GM18511 (cell line): ENCODE results near the gene PLXDC2.
A peak's percentile ranks its signal among the peaks of the same experiment; 100 is the strongest.
"Not testable (repeated sequence)": the region's sequence is repeated elsewhere in the genome, so short reads cannot be mapped to it uniquely, and the experiment has no call there.

Experiments used
- ATAC-seq: cut with Tn5 transposase; IDR thresholded peaks from one replicate; pipeline ENCODE4 v1.9.1; 2021; ENCODE audit warnings: mild to moderate bottlenecking, moderate library complexity; ENCODE audit not compliant: unreplicated experiment

The PLXDC2 gene

DNA sequence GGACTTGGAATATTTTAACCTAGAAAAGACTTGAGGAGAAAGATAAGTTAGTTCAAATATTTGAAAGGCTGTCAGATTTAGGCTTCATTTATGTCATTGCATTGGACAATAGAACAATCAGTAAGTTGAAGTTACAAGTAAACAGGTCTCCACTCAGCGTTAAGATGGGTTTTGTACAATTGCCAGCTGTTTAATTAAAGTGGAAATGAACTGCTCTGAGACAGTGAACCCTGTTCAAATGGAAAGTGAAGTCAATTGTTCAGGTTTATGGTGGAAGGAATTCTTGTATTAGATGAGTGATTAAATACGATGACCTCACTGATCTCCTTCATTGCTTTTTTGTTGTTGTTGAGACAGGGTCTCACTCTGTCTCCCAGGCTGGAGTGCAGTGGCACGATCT lies 151.7 kb downstream of the PLXDC2 start:
- ATAC-seq, result no peak

DNA sequence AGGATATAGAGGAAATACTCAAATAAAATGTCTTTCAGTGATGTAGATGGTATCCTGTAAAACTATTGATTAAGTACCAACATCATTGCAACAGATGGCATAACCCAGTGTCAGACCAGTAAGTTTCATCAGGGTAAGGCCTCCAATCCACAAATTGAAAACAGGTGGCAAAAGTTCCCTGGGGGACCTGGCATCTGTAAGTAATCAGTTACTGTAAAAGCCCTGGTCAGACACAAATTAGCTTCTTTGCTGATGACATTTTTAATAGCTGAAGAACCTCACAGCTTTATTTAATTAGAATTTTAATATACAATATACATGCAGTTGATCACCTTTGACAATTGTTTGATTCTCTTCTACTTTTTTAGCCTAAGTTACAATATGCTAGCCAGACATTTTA lies 152.5 kb downstream of the PLXDC2 start:
- ATAC-seq, result no peak

DNA sequence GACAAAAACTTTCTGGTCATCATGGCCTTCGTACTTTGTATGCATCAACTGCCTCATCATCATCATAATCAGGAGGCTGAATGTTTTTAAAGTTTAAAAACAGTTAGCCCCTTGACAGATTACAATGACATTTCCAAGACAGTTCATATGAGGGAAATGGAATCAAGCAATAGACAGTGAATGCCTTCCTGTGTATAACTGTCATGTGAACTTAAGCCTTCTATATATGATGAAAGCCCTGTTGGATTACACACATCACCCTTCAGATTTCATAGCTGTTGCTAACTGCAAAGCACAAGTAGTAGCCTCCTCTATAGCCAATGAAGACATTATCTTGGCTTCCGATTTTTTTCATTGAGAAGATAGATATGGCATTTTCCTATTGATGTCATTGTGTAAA lies 154.0 kb downstream of the PLXDC2 start:
- no peak for ATAC-seq

DNA sequence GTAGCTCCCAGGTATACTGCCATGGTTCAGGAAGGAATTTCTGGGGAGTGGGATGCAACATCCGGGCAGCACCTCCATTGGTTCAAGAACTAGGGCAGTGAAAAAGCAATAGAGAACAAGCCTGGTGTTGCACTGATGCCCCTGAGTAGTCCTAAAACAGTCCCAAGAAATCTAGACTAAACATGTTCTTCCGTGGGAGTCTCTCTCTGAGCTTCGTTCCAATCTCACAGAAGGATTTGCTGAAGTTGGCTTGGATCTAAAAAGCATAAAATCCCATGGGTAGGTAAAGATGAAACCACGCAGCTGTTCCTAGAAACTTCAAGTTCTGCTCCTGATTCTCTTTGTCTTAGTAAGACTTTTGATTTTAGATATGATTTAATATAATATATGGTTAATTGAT lies 154.5 kb downstream of the PLXDC2 start:
- ATAC-seq, result no peak

DNA sequence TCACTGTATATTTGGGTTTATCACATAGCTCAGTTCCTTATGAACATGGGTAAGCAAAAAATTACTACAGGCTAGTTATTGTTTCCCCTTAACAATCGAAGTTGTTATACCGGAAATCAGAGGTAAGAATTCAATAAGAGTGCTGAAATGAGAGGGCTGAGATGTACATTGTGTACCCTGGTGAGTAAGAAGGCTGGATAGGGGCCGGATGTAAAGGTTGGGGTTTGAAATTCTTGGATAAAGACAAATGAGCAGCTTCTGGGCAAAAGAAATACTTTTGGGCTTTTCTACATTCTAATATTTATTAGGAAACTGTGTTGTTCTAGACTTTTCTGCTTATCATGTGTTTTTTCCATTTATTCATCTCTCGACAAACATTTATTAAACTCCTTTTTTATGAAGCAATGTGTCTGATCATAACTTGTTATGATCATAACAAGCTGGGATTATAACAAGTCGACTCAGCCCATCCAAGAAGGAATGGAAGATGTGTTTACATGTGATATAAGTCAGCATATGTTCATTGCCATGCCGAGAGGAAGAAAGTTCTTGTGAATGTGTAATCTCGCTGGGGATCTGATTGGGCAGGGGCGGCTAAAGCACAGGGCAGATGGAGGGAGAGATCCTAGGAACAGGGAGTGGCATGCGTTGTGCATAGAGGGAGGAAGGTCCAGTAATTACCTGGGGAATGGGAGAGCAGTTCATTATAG lies 155.3 kb downstream of the PLXDC2 start:
- no peak for ATAC-seq

DNA sequence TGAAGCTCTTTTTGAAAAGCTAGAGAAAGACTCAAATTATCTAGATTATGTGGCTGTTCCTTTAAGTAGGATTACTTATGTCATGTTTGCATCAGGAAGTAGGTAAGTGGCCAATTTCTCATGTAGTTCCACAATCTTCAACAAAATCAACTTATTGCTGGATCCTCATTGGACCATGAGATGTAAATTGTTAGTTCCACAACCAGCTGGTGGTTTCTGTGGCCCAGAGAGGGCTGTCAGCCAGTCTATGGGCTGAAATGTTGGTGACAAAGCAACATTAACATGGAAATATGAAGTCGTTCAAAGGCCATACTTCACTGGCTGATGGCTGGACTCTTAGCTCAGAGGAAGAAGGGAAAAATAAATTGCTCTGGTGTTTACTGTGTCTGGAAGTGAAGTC lies 157.9 kb downstream of the PLXDC2 start:
- ATAC-seq, result no peak

DNA sequence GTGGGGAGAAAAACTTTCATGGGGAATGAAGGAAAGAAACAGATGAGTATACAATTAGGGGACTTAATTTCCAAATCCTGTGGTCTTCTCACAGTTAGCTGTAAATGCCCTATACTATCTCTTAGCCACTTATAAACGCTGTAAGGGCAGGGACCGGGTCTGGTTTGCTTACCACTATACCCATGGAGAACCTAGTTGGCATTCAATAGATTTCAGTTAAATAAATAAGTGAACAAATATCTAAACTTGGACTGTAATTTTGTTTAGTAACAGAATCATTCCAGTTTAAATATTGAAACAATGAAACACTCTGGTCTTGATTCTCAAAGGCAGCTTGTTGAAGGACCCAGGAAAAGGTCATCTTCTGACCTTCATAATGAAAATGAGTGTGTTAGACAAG lies 158.3 kb downstream of the PLXDC2 start:
- ATAC-seq, result no peak

DNA sequence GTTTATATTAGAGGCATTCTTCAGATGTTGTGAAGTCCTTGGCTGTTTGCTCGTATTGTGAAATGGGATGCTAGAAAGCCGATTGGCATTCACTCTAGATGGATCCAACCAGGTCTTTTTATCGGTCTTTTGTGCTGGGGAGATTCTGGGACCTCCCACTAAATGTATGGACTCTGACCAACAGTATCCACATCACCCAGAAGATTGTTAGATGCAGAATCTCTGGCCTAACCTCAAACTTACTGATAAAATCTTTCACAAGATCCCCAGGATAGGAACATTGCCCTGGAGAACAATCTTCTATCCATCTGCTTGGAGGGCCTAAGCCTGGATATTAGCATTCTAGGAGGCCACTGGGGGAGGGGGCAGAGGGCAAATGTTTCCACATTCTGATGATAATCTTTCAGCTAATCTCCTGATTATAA lies 160.9 kb downstream of the PLXDC2 start:
- no peak for ATAC-seq

DNA sequence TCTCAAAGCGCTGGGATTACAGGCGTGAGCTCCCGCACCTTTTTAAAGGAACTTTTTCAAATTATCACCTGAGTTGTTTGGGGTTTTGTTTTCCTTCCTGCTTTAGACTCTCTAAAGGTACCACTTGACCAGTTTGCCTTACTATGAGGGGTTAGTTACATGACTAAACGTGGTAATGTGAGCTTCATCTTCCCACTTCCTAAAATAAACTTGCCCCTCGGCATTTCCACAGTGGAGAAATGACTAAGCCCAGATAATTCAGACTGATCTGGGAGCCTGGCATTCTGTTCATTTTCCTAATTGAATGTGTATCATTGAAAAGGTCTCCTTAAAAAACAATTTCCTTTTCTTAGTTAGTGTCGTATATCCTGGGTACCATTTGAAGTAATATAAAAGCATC lies 163.4 kb downstream of the PLXDC2 start:
- no peak for ATAC-seq

DNA sequence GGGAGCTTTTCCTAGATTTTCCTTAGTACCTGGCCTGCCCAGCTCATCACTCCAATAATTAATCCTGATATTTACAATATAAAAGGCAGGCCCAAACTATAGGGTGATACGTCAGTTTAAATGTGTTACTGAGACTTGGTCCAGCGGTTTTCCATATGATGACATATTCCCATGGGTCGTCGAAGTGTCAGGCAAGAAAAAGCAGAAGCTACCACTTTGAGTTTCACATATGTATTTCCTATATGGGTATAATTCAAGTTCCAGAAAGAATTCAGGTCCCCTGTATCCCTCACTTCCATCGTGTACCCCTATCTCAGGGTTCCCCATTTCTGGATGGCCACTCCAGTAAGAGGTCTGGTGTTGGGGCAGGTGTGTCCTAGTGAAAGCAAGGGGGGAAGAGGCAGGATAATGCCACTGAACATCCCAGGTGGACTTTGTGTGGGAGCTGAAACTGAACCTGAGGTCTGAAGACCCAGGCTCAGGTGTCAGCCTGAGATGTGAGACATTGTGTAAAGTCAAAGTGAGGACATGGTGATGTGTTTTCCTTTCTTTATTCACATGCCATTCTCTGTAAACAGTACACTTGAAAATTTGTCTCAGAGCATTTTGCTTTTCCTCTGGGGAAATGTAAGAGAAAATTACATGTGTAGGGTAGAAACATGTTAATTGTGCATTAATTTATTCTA lies 167.8 kb downstream of the PLXDC2 start:
- ATAC-seq, result no peak

DNA sequence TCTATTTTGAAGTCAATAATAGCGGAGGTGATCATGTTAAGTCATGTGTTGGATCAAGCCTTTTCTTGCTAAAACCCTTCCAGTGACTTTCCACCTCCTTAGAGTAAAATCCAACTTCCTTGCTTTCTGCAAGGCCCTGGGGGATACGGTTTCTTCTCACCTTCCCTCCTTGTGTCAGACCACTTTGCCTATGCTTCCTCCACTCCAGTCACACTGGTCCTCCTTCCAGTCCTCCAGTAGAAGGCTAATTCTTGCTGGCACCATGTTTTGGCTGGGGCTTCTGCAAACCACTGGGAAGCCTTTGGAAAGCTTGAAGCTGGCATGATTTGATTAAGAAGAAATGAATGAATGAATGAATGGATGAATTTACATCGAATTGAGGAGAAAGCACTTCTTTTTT lies 169.5 kb downstream of the PLXDC2 start:
- no peak for ATAC-seq

DNA sequence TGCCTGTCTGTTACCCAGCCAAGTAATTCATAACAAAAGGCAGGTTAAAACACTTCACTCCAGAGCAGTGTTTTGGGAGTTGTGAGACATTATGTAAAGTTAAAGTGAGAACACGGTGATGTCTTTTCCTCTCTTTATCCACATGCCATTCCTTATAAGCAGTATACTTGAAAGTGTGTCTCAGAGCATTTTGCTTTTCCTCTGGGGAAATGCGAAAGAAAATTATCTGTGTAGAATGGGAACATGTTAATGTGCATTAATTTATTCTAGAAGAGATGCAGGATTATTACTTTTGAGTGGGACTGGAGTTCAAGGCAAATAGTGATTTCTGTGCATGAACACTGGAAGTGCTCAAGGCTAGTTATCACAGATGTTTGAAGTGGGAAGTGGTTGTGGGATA lies 170.4 kb downstream of the PLXDC2 start:
- ATAC-seq, result no peak

DNA sequence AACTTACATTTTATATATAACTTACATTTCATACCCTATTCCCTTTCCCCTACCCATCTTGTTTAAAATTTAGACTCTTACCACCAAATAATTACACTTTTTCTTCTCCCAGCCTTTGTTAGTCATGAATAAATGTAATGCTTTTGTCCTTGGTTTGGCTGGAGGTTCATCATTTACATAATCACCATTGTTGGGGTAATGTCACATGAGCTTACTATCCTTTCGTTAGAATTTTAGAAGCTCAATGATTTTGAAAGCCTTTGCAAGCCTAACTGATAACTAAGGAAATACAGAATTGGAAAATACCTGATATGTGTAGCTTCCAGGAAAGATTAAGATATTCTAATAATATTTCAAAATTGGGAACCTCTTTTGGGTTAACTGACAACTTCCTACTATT lies 171.7 kb downstream of the PLXDC2 start:
- ATAC-seq, result no peak

DNA sequence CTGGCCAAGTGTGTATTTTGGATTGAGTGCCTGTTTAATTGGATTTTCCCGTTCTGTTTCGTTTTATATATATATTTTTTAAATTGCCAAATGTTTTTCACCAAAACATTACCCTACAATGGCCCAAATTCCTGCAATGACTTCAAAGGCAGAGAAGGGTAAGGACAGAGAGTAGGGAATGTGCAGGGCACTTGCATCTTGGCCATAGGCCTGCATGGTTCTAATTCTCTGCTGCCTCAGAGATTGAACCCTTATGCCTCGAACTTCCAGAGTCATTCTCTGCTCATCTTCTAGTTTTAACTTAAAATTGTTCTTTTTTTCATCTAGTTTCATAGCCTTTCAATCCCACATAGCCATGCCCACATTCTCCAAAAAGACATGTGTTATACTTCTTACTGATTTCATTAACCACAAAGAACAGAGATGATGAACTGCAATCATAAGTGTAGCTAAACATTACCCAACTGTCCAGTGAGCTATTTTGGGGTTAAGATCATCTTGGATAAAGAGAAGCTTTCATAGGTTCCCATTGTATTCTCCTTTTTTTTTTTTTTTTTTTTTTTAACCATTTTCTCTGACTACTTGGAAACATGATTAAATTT lies 177.6 kb downstream of the PLXDC2 start:
- ATAC-seq, result peak; percentile 82

DNA sequence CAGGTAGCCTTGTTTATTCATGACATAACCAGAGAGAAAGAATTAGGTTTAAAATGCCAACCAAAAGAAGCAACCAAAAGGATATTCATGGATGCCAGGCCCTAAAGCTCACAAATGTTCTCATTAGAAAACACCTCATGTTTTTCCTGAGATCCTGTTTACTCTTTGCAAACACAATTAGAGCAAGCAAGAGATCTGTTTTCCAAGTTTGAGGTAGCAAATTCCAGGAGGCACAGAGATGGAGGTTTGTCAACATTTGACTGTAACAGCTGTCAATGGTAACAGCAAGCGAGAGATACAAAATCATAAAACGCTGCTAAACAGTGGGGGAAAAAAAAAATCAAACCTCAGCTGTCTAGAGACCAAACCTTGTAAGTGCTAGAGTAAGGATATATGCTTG lies 182.2 kb downstream of the PLXDC2 start:
- no peak for ATAC-seq

DNA sequence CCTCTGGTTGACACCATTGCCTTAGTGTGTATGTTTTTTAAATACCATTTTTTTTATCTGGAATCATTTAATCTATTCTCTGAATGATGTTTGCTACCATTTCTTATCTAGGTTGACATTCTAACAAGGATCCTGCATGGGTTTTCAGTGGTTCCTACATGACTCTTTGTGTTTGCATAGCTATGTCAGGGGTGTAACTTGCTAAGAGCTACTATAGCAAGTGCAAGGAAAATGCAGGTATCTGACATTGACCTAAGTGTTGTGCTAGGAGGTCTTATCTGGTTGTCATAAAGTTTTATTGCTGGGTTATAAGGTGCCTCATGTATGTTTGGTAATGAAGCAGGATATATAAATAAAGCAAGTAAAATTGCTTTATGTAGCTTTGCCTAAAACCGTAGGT lies 183.2 kb downstream of the PLXDC2 start:
- no peak for ATAC-seq

DNA sequence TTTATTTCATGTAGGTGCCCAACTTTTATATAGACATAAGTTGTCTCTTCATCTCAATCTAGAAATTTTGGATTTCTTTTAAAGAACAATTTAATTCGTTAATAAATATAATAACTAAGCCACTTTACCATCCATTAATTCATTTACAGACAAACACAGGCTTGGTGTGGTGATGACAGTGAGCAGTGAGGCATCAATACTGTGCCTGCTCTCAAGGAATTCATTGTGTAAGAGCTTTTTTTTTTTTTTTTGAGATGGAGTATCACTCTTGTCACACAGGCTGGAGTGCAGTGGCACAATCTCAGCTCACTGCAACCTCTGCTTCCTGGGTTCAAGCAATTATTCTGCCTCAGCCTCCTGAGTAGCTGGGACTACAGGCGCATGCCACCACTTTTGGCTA lies 185.8 kb downstream of the PLXDC2 start:
- not testable (repeated sequence) for ATAC-seq

DNA sequence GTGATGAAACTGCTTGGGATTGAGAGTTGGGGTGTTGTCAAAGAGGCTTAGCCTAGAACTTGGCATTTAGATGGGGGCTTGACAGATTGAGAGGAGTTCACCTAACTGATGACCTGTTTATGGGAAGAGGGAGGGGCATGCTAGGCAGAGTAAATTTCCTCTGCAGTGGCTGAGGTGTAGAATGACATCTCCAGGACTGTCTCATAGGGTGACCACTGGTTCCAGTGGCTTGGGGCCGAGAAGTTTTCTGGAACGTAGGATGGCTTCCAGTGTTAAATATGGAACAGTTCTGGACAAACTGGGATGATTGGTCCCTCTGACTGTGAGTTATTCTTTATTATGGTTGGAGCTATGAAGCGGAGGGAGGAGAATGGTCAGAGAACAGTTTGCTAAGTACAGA lies 186.4 kb downstream of the PLXDC2 start:
- no peak for ATAC-seq

DNA sequence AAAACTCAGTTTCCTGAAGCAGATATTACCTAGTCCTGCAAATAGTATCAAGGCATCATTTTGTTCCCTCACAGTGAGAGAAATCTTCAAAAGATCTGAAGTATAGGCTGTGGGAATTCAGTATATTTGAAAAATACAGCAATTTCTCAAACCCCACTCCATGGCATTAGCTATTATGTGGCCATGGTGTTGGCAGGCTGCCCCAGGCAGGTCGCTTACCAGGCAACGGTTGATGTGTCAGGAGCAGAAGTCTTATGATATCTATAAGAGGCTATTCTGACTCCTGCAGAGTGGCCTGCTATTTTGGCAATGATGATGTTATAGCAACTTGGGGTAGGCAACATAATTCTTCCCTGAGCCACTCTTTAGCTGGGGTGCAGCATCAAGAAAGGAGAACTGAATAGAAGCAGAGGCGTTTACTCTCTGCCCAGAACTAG lies 187.9 kb downstream of the PLXDC2 start:
- peak; percentile 76 for ATAC-seq

DNA sequence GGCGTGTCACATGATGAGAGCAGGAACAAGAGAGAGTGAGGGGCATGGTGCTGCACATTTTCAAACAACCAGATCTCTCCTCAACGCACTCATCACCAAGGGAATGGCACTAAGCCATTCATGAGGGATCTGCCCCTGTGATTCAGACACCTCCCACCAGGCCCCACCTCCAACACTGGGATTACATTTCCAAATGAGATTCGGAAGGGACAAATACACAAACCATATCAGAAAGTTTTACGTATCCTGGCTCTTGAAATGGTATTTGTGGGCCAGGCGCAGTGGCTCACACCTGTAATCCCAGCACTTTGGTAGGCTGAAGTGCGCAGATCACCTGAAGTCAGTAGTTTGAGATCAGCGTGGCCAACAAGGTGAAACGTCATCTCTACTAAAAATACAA lies 189.4 kb downstream of the PLXDC2 start:
- ATAC-seq, result no peak

DNA sequence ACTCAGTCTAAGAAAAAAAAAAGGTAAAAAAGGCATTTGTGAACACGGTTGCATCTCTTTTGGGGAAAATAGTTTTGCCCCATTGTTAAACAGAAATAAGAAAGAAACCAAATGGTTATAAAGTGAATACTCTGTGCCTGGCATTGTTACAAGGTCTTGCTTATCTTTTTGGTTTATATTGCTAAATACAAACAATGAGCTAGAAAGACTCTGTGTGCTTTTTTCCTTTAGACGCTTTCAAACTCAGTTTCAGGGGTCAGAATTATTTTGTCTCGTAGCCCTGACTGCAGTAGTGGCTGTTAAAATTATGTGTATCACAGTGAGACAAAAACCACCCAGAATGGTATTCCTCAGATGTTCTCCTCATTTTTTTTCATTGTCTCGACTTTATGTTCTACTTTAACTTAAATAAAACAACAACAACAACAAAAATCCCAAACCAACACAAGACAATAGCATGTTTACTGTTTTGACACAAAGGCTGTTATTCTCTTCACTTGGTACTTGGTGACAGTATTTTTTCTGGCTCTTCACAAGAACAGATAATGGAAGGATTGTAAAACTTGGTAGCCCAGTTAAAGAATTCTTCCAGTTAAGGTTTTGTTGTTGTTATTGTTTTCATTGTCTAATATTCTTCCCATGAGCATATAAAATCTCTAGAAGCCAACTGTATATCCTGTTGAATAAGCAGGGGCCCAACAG lies 190.1 kb downstream of the PLXDC2 start:
- ATAC-seq, result no peak

DNA sequence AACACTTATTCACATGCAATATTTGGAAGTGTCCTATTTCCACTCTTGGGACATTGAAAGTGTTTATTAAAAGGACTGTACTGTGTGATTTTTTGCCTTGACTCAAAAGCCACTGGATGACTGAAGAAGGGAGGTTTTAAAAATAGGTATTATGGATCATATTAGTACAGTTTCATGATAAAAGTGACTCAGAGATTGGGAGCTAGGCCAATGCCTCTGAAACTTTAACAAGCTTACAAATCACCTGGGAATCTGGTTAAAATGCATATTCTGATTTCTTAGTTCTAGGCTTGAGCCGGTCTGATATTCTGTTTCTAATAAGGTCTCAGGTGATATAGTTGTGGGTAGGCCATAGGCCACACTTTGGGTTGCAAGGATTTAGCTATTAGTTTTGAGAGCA lies 191.2 kb downstream of the PLXDC2 start:
- no peak for ATAC-seq
